Stimulated activated CD8-positive, alpha-beta memory T cell treated with anti-CD3 and anti-CD28 coated beads, Interleukin-4, amount 100 ng/mL, for 48 hours (primary cell): ENCODE results near the gene ELF1.
A peak's percentile ranks its signal among the peaks of the same experiment; 100 is the strongest.
"Not testable (repeated sequence)": the region's sequence is repeated elsewhere in the genome, so short reads cannot be mapped to it uniquely, and the experiment has no call there.

Source experiments
- DNase-seq: peaks from one replicate; pipeline ENCODE4 v3.0.0-alpha.2; 2020

ELF1 gene

DNA sequence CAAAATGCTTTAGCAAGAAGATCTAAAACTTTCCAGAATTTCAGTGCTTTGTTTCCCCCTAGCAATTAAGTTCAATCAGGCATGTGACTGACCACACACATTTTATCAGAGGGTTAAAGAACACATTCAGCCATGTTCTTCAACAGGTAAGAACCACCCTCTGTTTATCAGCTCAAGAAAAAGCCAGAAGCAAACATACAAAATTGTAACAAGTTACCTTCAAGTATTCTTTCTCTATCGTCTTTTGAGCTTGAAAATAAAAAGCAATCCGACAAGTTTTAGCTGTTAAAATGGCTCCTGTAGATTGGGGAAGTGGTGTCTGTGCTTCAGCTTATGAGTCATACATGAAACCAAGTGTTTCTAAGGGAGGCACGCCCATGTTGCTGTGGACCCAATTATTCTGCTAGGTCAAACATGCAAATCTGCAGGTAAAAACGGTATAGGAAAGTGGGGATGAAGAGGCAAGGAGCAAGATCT is at the start of gene ELF1:
ELF1 (minus strand) TSS at position 306 of the 477 bp plus-strand sequence. CDS start 37,262 bp downstream, outside the sequence.
- DNase-seq, result peak; percentile 57

DNA sequence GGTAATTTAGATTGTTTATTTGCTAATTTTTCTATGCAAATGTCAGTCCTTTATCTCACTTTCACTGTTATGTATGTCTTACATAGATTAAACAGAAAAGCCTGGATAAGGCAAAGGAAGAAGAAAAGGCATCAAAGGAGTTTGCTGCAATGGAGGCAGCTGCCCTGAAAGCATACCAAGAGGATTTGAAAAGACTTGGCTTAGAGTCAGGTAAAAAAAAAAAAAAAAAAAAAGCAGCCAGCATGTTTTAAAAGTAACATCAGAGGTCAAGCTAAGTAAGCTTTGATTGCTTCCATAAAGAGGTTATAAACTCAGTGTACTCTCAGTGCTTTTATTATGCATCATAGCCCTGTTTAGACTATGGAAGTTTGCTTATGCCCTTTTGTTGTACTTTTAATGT is 46.0 kb upstream of the ELF1 start:
- no peak for DNase-seq

DNA sequence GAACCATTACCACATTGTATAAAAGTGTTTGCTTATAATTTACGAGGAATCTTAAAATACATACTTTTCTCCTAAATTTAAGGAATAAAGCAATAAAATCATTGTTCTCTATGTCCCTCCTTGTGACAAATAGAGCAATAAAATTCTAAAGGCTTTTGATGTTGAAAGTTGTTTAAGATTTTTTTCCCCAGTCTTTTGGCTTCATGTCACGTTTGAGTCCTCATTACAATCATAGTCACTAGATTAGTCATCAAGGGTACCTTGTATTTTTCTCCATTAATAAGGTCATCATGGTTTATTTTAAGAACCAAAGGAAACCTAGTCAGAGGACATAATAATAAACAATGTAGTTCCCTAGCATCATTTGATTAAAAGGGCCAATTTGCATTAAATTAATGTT is 45.4 kb upstream of the ELF1 start:
- no peak for DNase-seq

DNA sequence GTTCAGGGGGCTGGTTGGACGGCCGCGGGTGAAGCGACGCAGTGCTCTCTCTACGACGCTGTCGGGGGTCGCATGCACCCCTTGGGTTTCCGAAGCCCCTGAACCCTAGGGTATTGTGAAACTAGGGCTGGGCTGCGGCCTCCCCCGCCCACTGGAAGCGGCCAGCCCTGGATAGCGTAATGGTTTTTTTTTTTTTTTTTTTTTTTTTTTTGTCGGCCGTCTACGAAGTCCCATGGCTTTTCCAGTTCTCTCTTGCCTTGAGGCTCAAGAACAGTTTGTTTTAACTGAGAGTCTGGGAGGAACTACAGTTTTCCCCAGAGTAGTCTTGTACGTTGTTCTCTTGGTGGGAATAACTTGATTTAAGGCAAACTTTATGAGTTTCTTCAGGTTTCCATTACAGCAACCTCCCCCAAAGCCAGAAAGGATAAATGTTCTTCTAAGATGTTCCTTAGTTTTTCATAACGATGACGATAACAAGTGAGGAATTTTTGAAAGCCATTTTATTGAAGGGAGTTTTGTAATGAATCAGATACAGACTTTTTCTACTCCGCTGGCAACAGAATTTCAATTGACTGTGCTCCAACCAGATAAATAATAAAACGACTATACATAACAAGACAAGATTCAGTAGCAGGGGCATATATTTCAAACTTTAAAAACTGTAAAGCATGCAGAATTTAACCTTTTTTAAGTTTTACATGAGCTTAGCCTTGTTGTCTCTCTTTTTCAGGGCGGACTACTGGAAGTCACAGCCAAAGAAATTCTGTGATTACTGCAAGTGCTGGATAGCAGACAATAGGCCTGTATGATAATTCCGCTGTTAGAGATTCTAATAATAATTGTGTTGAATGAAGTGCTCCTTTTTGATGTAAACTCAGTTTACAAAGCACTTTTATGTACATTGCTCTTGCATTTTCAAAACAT is 43.1 kb upstream of the ELF1 start:
- no peak for DNase-seq

DNA sequence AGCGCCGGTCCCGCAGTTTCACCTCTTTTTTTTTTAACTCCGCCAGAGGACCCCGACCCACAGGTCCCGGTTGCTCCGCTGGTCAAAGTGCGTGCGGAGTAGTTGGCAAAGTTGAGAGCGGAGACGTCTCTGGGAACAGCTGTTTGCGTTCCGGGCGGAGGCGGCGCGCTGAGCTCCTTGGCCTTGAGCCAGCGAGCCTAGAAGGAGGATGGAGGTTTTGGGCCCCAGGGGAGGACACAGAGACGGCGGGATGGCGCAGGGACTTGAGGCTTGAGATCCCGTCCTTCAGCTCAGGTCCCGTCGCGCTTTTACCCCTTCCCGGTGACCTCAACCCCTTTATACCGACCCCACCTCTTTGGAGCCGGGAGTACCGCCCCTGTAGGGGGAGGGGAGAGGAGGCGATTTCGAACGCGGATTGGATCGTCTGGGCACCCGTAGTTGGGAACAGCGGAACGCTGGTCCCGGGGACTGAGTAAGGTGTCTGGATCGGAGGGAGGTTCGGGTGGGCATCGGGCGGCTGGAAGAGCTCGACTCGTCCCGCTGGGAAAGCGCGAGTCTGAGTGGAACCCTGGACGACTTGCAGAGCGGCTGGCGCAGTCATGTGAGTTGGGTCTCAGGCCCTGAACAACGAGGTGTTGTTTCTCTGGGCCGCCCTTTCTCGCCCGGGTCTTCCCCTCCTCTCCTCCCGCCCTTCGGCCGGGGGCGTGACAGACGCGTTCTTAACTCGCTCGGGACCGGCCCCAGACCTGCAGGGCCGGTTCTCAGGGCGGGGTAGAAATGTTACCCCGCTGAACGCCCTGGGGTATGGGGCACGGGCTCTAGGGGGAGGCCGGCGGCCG is 42.2 kb upstream of the ELF1 start, which contains the start of gene WBP4:
WBP4 (plus strand) TSS at position 435 of the 839 bp plus-strand sequence; CDS start at position 600, 165 bp downstream.
- peak; percentile 93 for DNase-seq

DNA sequence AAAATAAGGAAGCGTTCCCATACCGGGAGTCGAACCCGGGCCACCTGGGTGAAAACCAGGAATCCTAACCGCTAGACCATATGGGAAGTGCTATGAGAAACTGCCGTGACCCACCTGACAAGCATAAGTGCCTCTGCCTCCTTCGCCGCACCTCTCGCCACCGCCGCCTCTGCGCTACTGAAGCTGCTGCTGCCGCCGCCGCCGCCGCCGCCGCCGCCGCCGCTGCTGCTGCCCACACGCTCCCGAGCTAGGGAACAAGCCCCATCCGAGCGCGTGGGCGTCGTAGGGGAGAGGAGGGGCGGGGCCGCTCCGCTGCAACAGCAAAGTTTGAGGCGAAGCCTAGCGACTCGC is 41.6 kb upstream of the ELF1 start:
- DNase-seq, result peak; percentile 91

DNA sequence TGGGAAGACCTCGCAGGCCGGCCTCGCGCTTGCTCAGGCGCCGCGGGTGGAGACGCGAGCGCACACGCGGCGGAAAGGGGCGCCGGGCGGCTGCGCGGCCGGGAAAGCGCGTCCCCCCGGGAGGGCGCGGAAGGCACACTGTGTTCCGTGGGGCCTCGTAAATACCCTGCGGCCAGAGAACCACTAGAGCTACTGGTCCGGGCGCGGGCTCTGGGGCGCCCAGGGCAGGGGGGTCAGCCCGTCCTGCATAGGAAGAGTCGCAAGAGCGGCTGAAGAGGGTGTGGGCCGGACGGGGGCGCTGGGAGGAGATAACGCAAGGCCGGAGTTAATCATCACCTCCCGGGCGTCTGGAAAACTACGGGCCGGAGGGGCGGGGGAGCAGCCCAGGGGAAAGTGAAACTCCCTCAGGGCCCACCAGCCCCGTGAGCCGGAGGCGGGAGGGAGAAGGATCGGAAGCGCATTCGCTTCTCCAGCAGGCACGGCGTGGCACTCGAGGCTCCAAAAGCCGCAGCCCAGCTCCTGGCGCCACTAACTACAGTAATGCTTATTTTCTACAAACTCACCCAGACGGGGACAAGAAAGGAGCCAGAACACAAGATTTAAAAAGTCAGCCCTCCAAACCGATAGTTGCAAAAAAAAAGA is 41.1 kb upstream of the ELF1 start:
- peak; percentile 84 for DNase-seq

DNA sequence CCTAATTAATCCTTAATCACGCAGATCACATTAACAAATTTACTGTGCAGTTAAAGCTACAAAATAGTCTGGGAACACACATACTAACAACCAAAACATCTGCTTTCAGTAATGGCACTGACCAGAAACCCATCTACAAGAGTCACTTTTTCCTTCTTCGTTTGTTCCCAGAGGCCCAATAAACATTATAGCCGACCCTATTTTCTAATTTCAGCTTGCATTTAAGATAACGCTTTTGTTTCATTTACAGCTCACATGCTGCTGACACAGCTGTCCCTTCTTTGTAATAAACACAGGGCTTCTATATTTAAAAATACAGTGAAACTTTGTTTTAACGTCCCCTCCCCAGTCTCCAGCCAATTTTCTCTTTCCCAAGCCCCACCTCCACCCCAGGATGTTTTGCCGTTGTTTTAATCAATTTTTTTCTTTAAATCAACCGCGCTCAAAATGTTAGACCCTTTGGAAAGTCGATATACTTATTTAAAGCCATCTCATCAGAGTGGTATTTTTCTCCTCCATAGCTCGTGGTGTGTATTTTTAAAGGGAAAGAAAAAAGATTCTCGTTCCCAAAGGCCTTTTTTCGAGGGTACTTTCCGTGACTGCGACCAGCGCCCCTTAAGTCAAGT is 40.5 kb upstream of the ELF1 start:
- no peak for DNase-seq

DNA sequence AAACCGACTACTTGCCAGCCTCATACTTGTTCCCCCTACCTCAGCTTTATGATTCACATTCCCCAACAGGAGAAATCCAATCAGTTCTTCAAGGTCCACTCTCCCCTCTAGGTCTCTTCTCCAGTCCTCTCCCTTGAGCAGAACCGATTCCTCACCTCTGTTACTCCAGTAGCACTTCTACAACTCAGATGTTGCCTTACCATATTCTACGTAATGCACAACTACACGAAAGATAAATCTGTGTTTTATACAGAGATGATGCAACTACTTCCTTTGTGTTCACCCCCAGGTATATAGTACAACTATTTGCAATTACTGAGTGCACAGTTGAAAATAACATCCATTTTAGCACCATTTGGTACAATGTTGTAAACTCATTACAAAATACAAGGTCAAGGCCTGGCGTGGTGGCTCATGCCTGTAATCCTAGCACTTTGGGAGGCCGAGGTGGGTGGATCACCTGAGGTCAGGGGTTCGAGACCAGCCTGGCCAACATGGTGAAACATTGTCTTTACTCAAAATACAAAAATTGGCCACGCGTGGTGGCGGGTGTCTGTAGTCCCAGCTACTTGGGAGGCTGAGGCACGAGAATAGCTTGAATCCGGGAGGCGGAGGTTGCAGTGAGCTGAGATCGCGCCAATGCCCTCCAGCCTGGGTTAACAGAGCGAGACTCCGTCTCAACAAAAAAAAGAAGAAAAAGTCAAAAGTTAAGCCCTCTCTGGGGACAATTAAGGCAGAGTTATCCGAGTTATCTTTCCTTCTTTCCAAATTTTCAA is 39.4 kb upstream of the ELF1 start:
- no peak for DNase-seq

DNA sequence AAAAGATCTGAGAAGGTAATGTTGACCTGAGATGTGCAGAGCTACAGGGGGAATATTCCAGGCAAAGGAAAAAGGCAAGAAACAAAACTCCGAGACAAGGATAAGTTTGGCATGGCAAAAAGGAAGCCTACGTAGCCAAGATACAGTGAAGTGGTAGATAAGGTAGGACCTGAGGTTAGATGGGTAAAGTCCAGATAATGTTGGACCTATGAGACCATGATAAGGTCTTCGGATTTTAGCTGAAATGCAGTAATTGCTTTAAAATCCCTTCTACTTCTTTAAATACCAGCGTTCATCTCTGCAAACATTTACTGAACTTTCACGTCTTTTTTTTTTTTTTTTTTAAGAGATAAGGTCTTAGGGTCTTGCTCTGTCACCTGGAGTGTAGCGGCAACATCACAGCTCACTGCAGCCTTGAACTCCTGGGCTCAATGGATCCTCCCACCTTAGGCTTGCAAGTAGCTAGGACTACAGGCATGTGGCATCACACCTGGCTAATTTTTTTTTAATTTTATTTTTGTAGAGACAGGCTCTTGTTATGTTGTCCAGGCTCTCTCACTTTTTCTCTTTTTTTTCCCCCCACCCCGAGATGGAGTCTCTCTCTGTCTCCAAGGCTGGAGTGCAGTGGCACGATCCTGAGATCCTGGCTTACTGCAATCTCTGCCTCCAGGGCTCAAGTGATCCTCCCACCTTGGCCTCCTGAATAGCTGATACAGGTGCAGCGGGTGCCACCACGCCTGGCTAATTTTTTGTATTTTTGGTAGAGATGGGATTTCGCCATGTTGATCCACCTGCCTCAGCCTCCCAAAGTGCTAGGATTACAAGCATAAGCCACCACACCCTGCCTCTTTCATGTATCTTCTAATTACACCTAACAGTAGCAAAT is 38.0 kb upstream of the ELF1 start:
- no peak for DNase-seq

DNA sequence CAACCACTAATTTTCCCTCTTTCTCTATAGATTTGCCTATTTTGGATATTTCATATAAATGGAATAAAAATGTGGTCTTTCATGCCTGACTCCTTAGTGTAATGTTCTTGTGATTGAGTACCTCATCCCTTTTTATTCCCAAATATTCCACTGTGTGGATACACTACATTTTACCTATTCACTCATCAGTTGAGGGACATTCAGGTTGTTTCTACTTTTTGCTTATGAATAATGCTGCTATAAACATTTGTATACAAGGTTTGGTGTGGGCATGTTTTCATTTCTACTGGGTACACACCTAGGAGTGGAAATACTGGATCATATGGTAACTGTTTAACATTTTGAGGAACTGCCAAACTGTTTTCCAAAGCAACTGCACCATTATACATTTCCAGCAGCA is 37.1 kb upstream of the ELF1 start:
- no peak for DNase-seq

DNA sequence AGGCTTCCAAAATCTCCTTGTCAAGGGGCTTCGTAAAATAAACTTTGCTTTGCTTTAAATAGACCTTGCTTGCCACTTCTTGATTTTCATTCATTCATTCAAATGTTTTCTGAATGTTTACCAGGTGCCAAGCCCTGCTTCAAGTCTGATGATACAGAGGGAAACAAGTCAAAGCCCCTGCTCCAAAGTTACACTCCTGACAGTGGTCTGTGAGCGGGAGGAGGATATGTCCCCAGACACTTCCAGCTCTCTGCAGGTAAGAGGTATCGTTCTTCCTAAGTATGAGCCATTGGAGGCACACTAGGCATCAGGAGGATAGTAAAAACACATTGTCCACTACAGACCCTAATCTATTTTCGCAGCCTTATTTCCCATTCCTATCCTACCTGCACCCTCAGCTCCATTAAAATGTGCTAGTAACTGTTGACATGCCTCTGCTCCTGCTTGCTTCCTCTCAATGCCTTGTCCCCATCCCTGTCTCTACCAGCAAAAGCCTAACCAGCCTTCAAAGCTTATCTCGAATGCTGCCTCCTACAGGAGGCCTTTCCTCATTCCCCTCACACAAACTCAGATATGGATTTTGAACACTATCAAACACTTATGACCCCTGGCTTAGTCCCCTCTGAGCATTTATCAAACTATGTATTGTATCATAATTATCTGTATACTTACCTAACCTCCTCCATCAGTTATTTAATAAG is 36.0 kb upstream of the ELF1 start:
- no peak for DNase-seq

DNA sequence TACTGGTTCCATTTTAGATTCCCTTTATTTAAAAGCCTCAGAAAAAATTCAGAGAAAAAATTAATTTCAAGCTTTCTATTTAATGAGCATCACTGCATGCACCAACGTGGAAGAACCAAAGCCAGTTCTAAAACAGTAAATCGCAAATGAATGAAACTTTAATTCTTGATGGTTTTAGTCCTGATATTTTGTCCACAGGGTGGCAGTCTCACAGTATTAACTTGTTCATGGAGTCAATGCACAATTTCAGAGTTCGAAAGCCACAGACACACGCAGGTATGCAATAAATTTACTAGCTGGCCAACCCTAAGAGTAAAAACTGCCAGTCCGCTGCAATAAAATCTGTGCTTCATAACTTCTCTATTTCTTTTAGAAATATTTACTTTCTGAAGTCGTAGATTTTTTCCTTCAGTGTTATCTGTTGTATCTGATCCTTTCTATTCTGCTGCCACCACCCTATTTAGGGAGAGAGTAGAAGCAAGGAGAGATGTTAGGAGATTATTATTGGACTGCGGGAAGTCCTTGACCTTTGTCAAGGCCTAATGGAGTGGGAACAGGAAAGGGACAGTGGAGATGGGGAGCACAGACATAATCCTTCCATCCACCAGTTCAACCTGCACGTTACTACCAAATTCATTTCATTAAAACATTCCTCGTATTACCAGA is 35.2 kb upstream of the ELF1 start:
- peak; percentile 44 for DNase-seq

DNA sequence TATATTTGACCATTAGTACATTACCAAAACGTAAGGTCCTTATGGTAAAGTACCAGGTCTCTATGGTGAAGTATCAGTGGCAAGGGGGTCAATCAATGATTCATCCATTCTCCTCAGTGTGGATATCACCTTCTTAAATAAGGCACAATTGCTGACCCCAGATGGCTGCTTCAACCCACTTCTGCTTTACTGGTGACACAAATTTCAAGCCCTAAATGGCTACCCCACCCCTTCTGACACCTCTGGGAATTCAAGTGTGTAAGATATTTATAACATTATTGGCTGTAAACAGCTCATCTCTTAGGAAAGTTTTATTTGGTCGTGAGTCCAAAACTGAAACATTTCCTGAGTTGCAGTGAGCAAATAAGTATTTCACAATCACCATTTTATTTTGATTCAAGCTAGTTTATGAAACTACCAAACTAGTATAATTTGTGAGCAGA is 34.3 kb upstream of the ELF1 start:
- no peak for DNase-seq

DNA sequence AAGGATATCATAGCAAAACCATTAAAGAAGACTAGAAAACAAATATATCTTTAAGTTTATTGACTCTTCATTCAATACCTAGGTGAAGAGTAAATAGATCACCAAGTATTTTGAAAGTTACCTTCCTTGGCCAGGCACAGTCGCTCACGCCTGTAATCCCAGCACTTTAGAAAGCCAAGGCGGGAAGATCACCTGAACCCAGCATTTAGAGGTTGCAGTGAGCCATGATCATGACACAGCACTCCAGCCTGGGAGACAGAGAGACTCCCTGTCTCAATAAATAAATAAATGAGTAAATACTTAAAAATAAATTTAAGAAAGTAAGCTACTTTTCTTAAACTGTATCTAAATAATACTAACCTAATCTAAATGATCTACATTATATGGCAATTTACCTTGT is 33.3 kb upstream of the ELF1 start:
- no peak for DNase-seq

DNA sequence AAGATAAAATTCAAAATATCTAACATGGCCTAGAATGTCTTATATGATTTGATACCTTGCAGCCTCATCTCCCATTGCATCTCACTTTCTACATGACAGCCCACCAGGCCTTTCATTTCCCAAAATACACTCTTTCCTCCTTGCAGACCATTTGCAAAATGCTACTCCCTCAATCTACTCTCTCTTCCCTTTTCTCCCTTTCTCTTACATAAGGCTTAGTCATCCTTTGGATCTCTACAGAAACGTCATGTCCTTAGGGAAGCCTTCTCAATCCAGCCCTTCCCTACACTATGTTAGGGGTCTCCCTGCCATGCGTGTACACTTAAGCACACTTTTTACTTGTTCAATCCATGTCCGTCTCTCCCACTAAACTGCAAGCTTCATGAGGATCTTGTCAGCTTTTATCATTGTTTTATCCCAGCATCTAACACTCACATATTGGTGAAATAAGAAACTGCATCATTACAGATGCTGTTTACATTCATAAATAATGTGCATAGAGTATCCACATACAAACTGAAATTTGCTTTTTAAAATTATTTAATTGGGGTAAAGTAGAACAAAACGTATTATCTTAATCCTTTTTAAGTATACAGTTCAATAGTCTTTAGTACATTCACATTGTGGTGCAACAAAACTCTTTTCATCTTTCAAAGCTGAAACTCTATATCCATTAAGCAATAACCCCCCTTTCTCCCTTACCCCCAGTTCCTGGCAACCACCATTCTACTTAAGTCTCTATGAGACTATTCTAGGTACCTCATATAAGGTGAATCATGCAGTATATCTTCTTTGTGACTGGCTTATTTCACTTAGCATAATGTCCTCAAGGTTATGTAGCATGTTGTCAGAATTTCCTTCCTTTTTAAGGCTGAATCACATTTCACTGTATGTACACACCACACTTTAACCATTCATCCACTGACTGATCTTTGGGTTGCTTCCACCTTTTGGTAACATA is 30.6 kb upstream of the ELF1 start:
- no peak for DNase-seq

DNA sequence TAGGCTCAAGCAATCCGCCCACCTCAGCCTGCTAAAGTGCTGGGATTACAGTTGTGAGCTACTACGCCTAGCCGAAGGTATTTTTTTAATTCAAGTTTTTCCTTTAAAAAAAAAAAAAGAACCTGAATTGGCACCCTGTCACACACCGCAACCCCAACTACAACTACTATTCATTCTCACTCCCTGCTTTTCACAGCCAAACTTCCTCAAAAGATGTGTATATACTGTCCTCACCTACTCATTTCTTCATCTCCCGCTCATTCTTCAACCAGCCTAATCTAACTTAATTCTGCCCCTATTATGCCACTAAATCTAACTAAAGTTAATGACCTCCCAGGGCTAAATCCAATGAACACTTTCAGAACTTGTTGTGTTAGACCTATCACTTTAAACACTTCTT is 29.5 kb upstream of the ELF1 start:
- DNase-seq, result no peak

DNA sequence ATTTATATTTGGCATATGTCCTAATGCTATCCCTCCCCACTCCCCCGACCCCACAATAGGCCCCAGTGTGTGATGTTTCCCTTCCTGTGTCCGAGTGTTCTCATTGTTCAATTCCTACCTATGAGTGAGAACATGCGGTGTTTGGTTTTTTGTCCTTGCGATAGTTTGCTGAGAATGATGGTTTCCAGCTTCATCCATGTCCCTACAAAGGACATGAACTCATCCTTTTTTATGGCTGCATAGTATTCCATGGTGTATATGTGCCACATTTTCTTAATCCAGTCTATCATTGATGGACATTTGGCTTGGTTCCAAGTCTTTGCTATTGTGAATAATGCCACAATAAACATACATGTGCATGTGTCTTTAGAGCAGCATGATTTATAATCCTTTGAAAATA is 23.3 kb upstream of the ELF1 start:
- not testable (repeated sequence) for DNase-seq
